Panc1 (cell line): ENCODE results near the gene SSX2IP. TPM values are rescaled to one million over a fixed set of nuclear protein-coding genes. Genes with fewer than 3 reads are reported as not detected.

ENCODE experiments used
- ATAC-seq: fragments of 200-7000 bp; cut with Tn5 transposase; 2 replicates; pipeline ENCODE4 v1.9.1; 2020; ENCODE audit warnings: mild to moderate bottlenecking, moderate library complexity
- BruUV-seq: library from RNA; stranded (reverse); fragments of 400-500 nt; replicated peaks from 2 replicates; lab custom pipeline; 2021; lab: Mats Ljungman, UMichigan
- CTCF ChIA-PET: fragments of 300-600 bp; sonication (Branson Sonifier 250); formaldehyde crosslinking; loops from one replicate; lab custom pipeline; 2022; ENCODE audit warnings: antibody characterized with exemption; lab: Charles Lee
- POLR2A ChIA-PET: fragments of 300-600 bp; sonication (Branson Sonifier 250); formaldehyde crosslinking; loops from one replicate; lab custom pipeline; 2022; ENCODE audit warnings: antibody characterized with exemption; lab: Charles Lee
- DNase-seq: peaks from one replicate; pipeline ENCODE4 v3.0.0-alpha.2; 2010; ENCODE audit warnings: low read depth, low spot score
- H3K27ac ChIP-seq: 2 replicates; pipeline ENCODE4 v1.5.1; 2011; ENCODE audit warnings: mild to moderate bottlenecking, low read length, inconsistent platforms
- H3K27me3 ChIP-seq: fragments of 200-500 bp; sonication (Bioruptor generic); 2 replicates; pipeline ENCODE4 v1.6.0; 2014; ENCODE audit warnings: low read length, inconsistent platforms; ENCODE audit not compliant: control insufficient read depth, insufficient read depth
- H3K36me3 ChIP-seq: fragments of 200-500 bp; sonication (Bioruptor generic); 2 replicates; pipeline ENCODE4 v1.5.1; 2014; ENCODE audit warnings: inconsistent platforms, mild to moderate bottlenecking, low read length, moderate library complexity; ENCODE audit not compliant: control insufficient read depth, insufficient read depth
- H3K4me1 ChIP-seq: 2 replicates; pipeline ENCODE4 v1.5.1; 2011; ENCODE audit warnings: inconsistent platforms, mild to moderate bottlenecking, low read length, moderate library complexity; ENCODE audit not compliant: control insufficient read depth, insufficient read depth
- H3K4me3 ChIP-seq, 2 experiments: 2 replicates each; pipeline ENCODE4 v1.5.1; 2011 to 2012; ENCODE audit warnings: low read depth in 2 of 2, low read length in 2 of 2, mild to moderate bottlenecking in 2 of 2, inconsistent platforms in 1 of 2, moderate library complexity in 1 of 2
- H3K9me3 ChIP-seq: fragments of 200-500 bp; sonication (Bioruptor generic); 2 replicates; pipeline ENCODE4 v1.5.1; 2014; ENCODE audit warnings: low read depth, mild to moderate bottlenecking, inconsistent platforms, low read length, moderate library complexity; ENCODE audit not compliant: control insufficient read depth, insufficient read depth
- POLR2AphosphoS5 ChIP-seq: IDR thresholded peaks from 2 replicates; pipeline ENCODE4 v1.6.1; 2012; ENCODE audit warnings: mild to moderate bottlenecking, low read depth, low read length, moderate library complexity
- SIN3A ChIP-seq: IDR thresholded peaks from 2 replicates; pipeline ENCODE4 v1.6.1; 2012; ENCODE audit warnings: low read depth, mild to moderate bottlenecking, low read length, moderate library complexity, borderline replicate concordance; ENCODE audit not compliant: insufficient read depth
- TCF7L2 ChIP-seq: IDR thresholded peaks from 2 replicates; pipeline ENCODE4 v1.6.1; 2011; ENCODE audit warnings: mild to moderate bottlenecking, low read depth, low read length, inconsistent platforms
- in situ Hi-C: cut with HindIII; loops from 2 replicates; pipeline ENCODE4 v1.10.0; 2016; ENCODE audit warnings: low sequenced_read_pairs, low pct_unique_long_range_greater_than_20kb
- intact Hi-C: fragments of 100-400 bp; cut with micrococcal nuclease; formaldehyde crosslinking; loops from one replicate; pipeline ENCODE4 v1.10.0; 2022; ENCODE audit not compliant: unreplicated experiment
- total RNA-seq: library from RNA; stranded (reverse); gene quantifications from one replicate; pipeline ENCODE4 v1.2.1, GENCODE V29; 2021; ENCODE audit not compliant: unreplicated experiment
- TF ChIP-seq, protein P1 (sequence below), 2 experiments: IDR thresholded peaks; 2 replicates each; pipeline ENCODE4 v1.6.1; 2011 to 2012; ENCODE audit warnings: low read depth in 2 of 2, control low read depth in 1 of 2, low read length in 1 of 2, mild to moderate bottlenecking in 1 of 2, moderate library complexity in 1 of 2; ENCODE audit not compliant: insufficient read depth in 1 of 2
- TF ChIP-seq, protein P2 (sequence below): fragments of 450-650 bp; IDR thresholded peaks from 2 replicates; pipeline ENCODE4 v1.5.1; 2017; ENCODE audit warnings: mild to moderate bottlenecking

Gene SSX2IP
- total RNA-seq, 1 experiment from 2014 or later, result 81.8 TPM

DNA sequence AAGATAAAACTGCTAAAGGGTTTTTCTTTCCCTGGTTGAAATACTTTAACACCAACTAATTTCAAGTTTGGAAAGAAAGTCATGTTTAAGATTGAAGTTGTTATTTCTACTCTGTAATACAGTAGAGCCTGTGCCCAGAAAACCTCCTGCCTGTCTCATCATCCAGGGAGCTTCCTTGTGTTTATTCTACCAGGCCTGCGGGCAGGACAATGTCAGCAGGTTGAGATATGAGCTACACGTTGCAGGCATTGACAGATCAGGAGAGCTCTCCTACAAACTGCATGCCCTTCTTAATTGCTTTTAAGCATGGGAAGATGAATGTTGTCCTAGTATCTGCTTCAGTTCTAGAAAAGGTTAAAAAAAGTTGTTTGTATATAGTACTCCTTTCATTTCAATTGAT, 72.9 kb downstream of the SSX2IP start:
- ATAC-seq, result no peak
- intact Hi-C loops, result no loop called here

GRCh38 chr1:84615790-84616189, 74.5 kb downstream of the SSX2IP start:
- TF ChIP-seq, protein P1, sequence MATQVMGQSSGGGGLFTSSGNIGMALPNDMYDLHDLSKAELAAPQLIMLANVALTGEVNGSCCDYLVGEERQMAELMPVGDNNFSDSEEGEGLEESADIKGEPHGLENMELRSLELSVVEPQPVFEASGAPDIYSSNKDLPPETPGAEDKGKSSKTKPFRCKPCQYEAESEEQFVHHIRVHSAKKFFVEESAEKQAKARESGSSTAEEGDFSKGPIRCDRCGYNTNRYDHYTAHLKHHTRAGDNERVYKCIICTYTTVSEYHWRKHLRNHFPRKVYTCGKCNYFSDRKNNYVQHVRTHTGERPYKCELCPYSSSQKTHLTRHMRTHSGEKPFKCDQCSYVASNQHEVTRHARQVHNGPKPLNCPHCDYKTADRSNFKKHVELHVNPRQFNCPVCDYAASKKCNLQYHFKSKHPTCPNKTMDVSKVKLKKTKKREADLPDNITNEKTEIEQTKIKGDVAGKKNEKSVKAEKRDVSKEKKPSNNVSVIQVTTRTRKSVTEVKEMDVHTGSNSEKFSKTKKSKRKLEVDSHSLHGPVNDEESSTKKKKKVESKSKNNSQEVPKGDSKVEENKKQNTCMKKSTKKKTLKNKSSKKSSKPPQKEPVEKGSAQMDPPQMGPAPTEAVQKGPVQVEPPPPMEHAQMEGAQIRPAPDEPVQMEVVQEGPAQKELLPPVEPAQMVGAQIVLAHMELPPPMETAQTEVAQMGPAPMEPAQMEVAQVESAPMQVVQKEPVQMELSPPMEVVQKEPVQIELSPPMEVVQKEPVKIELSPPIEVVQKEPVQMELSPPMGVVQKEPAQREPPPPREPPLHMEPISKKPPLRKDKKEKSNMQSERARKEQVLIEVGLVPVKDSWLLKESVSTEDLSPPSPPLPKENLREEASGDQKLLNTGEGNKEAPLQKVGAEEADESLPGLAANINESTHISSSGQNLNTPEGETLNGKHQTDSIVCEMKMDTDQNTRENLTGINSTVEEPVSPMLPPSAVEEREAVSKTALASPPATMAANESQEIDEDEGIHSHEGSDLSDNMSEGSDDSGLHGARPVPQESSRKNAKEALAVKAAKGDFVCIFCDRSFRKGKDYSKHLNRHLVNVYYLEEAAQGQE (IDR thresholded peaks at IDR 0.05; ENCODE audit: insufficient read depth in 1 of 2, low read depth in 2 of 2, low read length in 1 of 2), result no peak
- TF ChIP-seq POLR2AphosphoS5 (no peak), SIN3A (no peak), TCF7L2 (no peak)
- TF ChIP-seq, protein P2, sequence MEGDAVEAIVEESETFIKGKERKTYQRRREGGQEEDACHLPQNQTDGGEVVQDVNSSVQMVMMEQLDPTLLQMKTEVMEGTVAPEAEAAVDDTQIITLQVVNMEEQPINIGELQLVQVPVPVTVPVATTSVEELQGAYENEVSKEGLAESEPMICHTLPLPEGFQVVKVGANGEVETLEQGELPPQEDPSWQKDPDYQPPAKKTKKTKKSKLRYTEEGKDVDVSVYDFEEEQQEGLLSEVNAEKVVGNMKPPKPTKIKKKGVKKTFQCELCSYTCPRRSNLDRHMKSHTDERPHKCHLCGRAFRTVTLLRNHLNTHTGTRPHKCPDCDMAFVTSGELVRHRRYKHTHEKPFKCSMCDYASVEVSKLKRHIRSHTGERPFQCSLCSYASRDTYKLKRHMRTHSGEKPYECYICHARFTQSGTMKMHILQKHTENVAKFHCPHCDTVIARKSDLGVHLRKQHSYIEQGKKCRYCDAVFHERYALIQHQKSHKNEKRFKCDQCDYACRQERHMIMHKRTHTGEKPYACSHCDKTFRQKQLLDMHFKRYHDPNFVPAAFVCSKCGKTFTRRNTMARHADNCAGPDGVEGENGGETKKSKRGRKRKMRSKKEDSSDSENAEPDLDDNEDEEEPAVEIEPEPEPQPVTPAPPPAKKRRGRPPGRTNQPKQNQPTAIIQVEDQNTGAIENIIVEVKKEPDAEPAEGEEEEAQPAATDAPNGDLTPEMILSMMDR, result no peak
- ATAC-seq (no peak), DNase-seq (no peak)
- in situ Hi-C loops, result loop anchor here (25.0 kb wide), 1 partner anchor 703 kb away; no protein-coding TSS in a partner anchor
- intact Hi-C loops, result no loop called here
- no peak overlapping the region for H3K27ac ChIP-seq
- H3K4me3 ChIP-seq, result no peak overlapping the region
- CTCF ChIA-PET, result no interaction called here
- H3K9me3 ChIP-seq, result peaks cover 23% of the 10 kb centered on the region; the same call in 1 of the 2 replicates
- BruUV-seq, result no TSS peak
- no peaks in the 10 kb centered on the region for H3K36me3 ChIP-seq
- POLR2A ChIA-PET, result no interaction called here
- H3K27me3 ChIP-seq, result no peaks in the 10 kb centered on the region
- peaks cover 9% of the 10 kb centered on the region; the same call in 1 of the 2 replicates for H3K4me1 ChIP-seq

More for the DNA sequence above, 72.9 kb downstream of the SSX2IP start:
- DNase-seq, result no peak
- no peaks in the 10 kb centered on the region for H3K27me3 ChIP-seq
- peaks cover 23% of the 10 kb centered on the region; the same call in 1 of the 2 replicates for H3K9me3 ChIP-seq
- TF ChIP-seq TCF7L2, result no peak
- TF ChIP-seq, protein P2, result no peak
- no peak for TF ChIP-seq POLR2AphosphoS5
- TF ChIP-seq SIN3A, result no peak
- TF ChIP-seq, protein P1 (IDR thresholded peaks at IDR 0.05; ENCODE audit: insufficient read depth in 1 of 2, low read depth in 2 of 2, low read length in 1 of 2), result no peak
- H3K27ac ChIP-seq, result no peak overlapping the region
- H3K4me1 ChIP-seq, result peaks cover 9% of the 10 kb centered on the region; the same call in 1 of the 2 replicates
- H3K36me3 ChIP-seq, result no peaks in the 10 kb centered on the region
- no TSS peak for BruUV-seq
- ChIA-PET POLR2A (no interaction called here), CTCF (interaction anchor here (0.9 kb wide), 1 partner anchor 12 kb away, joined by 4 read pairs; no protein-coding TSS in a partner anchor)
- in situ Hi-C loops, result loop anchor here (25.0 kb wide), 1 partner anchor 705 kb away; no protein-coding TSS in a partner anchor
- no peak overlapping the region for H3K4me3 ChIP-seq
